NCI-H82 (cell line): ENCODE measurements around the gene GET4.
A peak's percentile ranks its signal among the peaks of the same experiment; 100 is the strongest.
"Not testable (repeated sequence)": the region's sequence is repeated elsewhere in the genome, so short reads cannot be mapped to it uniquely, and the experiment has no call there.

Experiments
- DNase-seq: peaks from one replicate; lab custom pipeline; 2025; lab: John Stamatoyannopoulos, UW

The GET4 gene

GRCh38 chr7:845731-846130, 30.6 kb upstream of the GET4 start:
- DNase-seq: no peak

GRCh38 chr7:846958-847650, 29.2 kb upstream of the GET4 start:
- DNase-seq: not testable (repeated sequence)

- not testable (repeated sequence) for DNase-seq
Observed at GRCh38 chr7:847728-848127, 28.6 kb upstream of the GET4 start.

- no peak for DNase-seq
Observed at GRCh38 chr7:849145-849544, 27.2 kb upstream of the GET4 start.

GRCh38 chr7:849781-850180, 26.6 kb upstream of the GET4 start:
- no peak for DNase-seq

GRCh38 chr7:851204-851603, 25.1 kb upstream of the GET4 start:
- DNase-seq: no peak

GRCh38 chr7:853366-854117, 22.8 kb upstream of the GET4 start:
- DNase-seq: no peak

- DNase-seq: no peak
Observed at GRCh38 chr7:854118-854775, 22.1 kb upstream of the GET4 start.

- DNase-seq: no peak
Observed at GRCh38 chr7:855686-856369, 20.5 kb upstream of the GET4 start.

GRCh38 chr7:856444-857095, 19.8 kb upstream of the GET4 start:
- no peak for DNase-seq

GRCh38 chr7:857661-858060, 18.7 kb upstream of the GET4 start:
- DNase-seq: no peak

GRCh38 chr7:859359-860030, 16.9 kb upstream of the GET4 start:
- DNase-seq: no peak

- DNase-seq: no peak
Observed at GRCh38 chr7:860149-860548, 16.2 kb upstream of the GET4 start.

GRCh38 chr7:861222-861621, 15.1 kb upstream of the GET4 start:
- no peak for DNase-seq

- DNase-seq: peak; percentile 93
Observed at GRCh38 chr7:862157-862556, 14.2 kb upstream of the GET4 start.

GRCh38 chr7:863106-863505, 13.2 kb upstream of the GET4 start:
- DNase-seq: no peak

GRCh38 chr7:865921-866320, 10.4 kb upstream of the GET4 start:
- no peak for DNase-seq

GRCh38 chr7:867001-867405, 9.4 kb upstream of the GET4 start:
- DNase-seq: no peak

GRCh38 chr7:867406-868188, 8.8 kb upstream of the GET4 start:
- DNase-seq: no peak

GRCh38 chr7:868189-868486, 8.2 kb upstream of the GET4 start:
- DNase-seq: no peak

- DNase-seq: no peak
Observed at GRCh38 chr7:869348-869747, 7.0 kb upstream of the GET4 start.
